Karpas-422 (cell line): Measurements from ENCODE around the gene VPS39. TPM values are rescaled to one million over a fixed set of nuclear protein-coding genes. Genes with fewer than 3 reads are reported as not detected.
A peak's percentile ranks its signal among the peaks of the same experiment; 100 is the strongest.

Experiments used
- small RNA-seq: library from RNA; depleted of rRNA; stranded (forward); fragments of <200 nt; gene quantifications from one replicate; pipeline ENCODE3, GENCODE V24; 2014
- total RNA-seq: library from RNA; depleted of rRNA; stranded (reverse); fragments of >200 nt; shearing (Covaris generic); gene quantifications from 2 replicates; pipeline ENCODE4 v1.2.3, GENCODE V29; 2014; ENCODE audit warnings: low replicate concordance; rRNA removed

VPS39 gene
- total RNA-seq, 1 experiment from 2014 or later = 99.4 TPM

Small RNAs within 50 kb of the gene (small RNA-seq; reads per million reads assigned to genes)
- 1.1 reads per million, percentile 34 among the genes with 10 or more reads in this experiment for gene MIR627

Other genes starting within 250 kb of the VPS39 start
- 19.9 and 20.4 TPM in 2 replicates for gene EHD4, start 235.7 kb downstream of the VPS39 start, total RNA-seq
- gene PLA2G4E, start 187.3 kb downstream of the VPS39 start, total RNA-seq = not detected in 2 replicates
- not detected in 2 replicates for gene PLA2G4D, start 113.7 kb downstream of the VPS39 start, total RNA-seq
- gene PLA2G4F, start 51.7 kb downstream of the VPS39 start, total RNA-seq = not detected in 2 replicates
- 21.2 and 31.1 TPM in 2 replicates for gene GANC, start 64.9 kb upstream of the VPS39 start, total RNA-seq
- gene TMEM87A, start 65.1 kb upstream of the VPS39 start, total RNA-seq = 19.9 and 27.2 TPM in 2 replicates
- gene CAPN3, start 151.2 kb upstream of the VPS39 start, total RNA-seq = 3.2 and 8.8 TPM in 2 replicates